Measurements from ENCODE around the gene TCP11L2. TPM values are rescaled to one million over a fixed set of nuclear protein-coding genes. Genes with fewer than 3 reads are reported as not detected.
A peak's percentile ranks its signal among the peaks of the same experiment; 100 is the strongest.

Gene TCP11L2
- total and polyA plus RNA-seq, 9 of the 15 experiments (the other 6 are each of a cell fraction or from before 2014, with no cell fraction given): 0.39 to 4.5 (median 1.3) TPM

GRCh38 chr12:106301611-106302321, 767 bp upstream of the TCP11L2 start (continued):
- TF ChIP-seq ZBTB5 (IDR thresholded peaks at IDR 0.05) (no peak), BCLAF1 (IDR thresholded peaks at IDR 0.05; ENCODE audit: borderline replicate concordance in 1 of 2, control insufficient read depth in 1 of 2, low read depth in 2 of 2, low read length in 1 of 2) (peak in 1 of 2 experiments; percentile 78; a peak in 1 of 4 replicates), EZH2 (IDR thresholded peaks at IDR 0.05; ENCODE audit: borderline replicate concordance, low read depth, low read length) (peak; percentile 85; the same call in 1 of the 2 replicates), ZNF41 (CRISPR knock-in tag; conservative IDR thresholded peaks at IDR 0.05) (no peak), RBM22 (IDR thresholded peaks at IDR 0.05; ENCODE audit: low read depth, low read length, poor library complexity, severe bottlenecking) (no peak), NFXL1 (CRISPR knock-in tag; IDR thresholded peaks at IDR 0.05) (no peak), CBX3 (IDR thresholded peaks at IDR 0.05; ENCODE audit: borderline replicate concordance in 1 of 2, low read length in 2 of 2) (peak in 1 of 2 experiments; percentile 82; a peak in 2 of 3 replicates), ELK3 (CRISPR knock-in tag; IDR thresholded peaks at IDR 0.05) (no peak), RBM34 (IDR thresholded peaks at IDR 0.05; ENCODE audit: borderline replicate concordance, insufficient read depth, low read length) (no peak), ESRRB (CRISPR knock-in tag; IDR thresholded peaks at IDR 0.05; ENCODE audit: borderline replicate concordance) (no peak), PRDM10 (IDR thresholded peaks at IDR 0.05; ENCODE audit: partially characterized antibody) (peak; percentile 57), ZBTB33 (CRISPR knock-in tag; IDR thresholded peaks at IDR 0.05) (no peak), SP1 (CRISPR knock-in tag; IDR thresholded peaks at IDR 0.05) (peak; percentile 59; the same call in 1 of the 2 replicates), PTBP1 (IDR thresholded peaks at IDR 0.05; ENCODE audit: low read depth, low read length) (no peak)
